Caco-2 (cell line): Measurements from ENCODE around the gene GADD45G. TPM values are rescaled to one million over a fixed set of nuclear protein-coding genes. Genes with fewer than 3 reads are reported as not detected.

Source experiments
- BruUV-seq: library from RNA; stranded (reverse); fragments of 400-500 nt; replicated peaks from 2 replicates; lab custom pipeline; 2021; lab: Mats Ljungman, UMichigan
- CTCF ChIA-PET: fragments of 300-600 bp; sonication (Branson Sonifier 250); formaldehyde crosslinking; loops from one replicate; lab custom pipeline; 2022; ENCODE audit warnings: antibody characterized with exemption; lab: Charles Lee
- POLR2A ChIA-PET: fragments of 300-600 bp; sonication (Branson Sonifier 250); formaldehyde crosslinking; loops from one replicate; lab custom pipeline; 2022; ENCODE audit warnings: antibody characterized with exemption; lab: Charles Lee
- DNase-seq, 2 experiments: peaks; one replicate each; pipeline versions ENCODE4 v3.0.0 to v3.0.0-alpha.2; 2020 to 2022
- H3K27me3 ChIP-seq: replicated peaks from 2 replicates; pipeline ENCODE4 v1.6.0; 2011; ENCODE audit warnings: low read length; ENCODE audit not compliant: control insufficient read depth, insufficient read depth
- H3K36me3 ChIP-seq: 2 replicates; pipeline ENCODE4 v1.5.1; 2011; ENCODE audit warnings: low read length; ENCODE audit not compliant: control insufficient read depth, insufficient read depth
- H3K4me1 ChIP-seq: fragments of 250-450 bp; sonication (Bioruptor Pico); 2 replicates; pipeline ENCODE4 v1.5.1; 2020; ENCODE audit warnings: mild to moderate bottlenecking
- H3K4me3 ChIP-seq: 2 replicates; pipeline ENCODE4 v1.5.1; 2011; ENCODE audit warnings: low read depth, mild to moderate bottlenecking, control low read depth, low read length
- H3K9me3 ChIP-seq: fragments of 250-450 bp; sonication (Bioruptor Pico); 2 replicates; pipeline ENCODE4 v1.5.1; 2020; ENCODE audit warnings: mild to moderate bottlenecking, moderate library complexity
- H3K27ac Mint-ChIP-seq: one replicate; pipeline ENCODE4 v1.8.0; 2022; ENCODE audit warnings: mixed read lengths; ENCODE audit not compliant: unreplicated experiment
- H3K27me3 Mint-ChIP-seq: one replicate; pipeline ENCODE4 v1.8.0; 2022; ENCODE audit warnings: mixed read lengths; ENCODE audit not compliant: insufficient read depth, unreplicated experiment
- H3K36me3 Mint-ChIP-seq: one replicate; pipeline ENCODE4 v1.8.0; 2022; ENCODE audit warnings: mild to moderate bottlenecking, mixed read lengths; ENCODE audit not compliant: insufficient read depth, unreplicated experiment
- H3K4me1 Mint-ChIP-seq: one replicate; pipeline ENCODE4 v1.8.0; 2022; ENCODE audit warnings: low read depth, mixed read lengths; ENCODE audit not compliant: unreplicated experiment
- H3K4me3 Mint-ChIP-seq: one replicate; pipeline ENCODE4 v1.8.0; 2022; ENCODE audit warnings: mild to moderate bottlenecking, moderate library complexity, mixed read lengths; ENCODE audit not compliant: unreplicated experiment
- H3K9me3 Mint-ChIP-seq: one replicate; pipeline ENCODE4 v1.8.0; 2022; ENCODE audit warnings: mixed read lengths; ENCODE audit not compliant: unreplicated experiment
- intact Hi-C: fragments of 100-400 bp; cut with micrococcal nuclease; formaldehyde crosslinking; loops from one replicate; pipeline ENCODE4 v1.10.0; 2022; ENCODE audit not compliant: unreplicated experiment
- total RNA-seq: library from RNA; stranded (reverse); gene quantifications from 2 replicates; pipeline ENCODE4 v1.2.3, GENCODE V29; 2022
- TF ChIP-seq, protein P1 (sequence below), 2 experiments: fragments of 200-600 bp in 1 of 2; IDR thresholded peaks; 1 replicate in 1 of 2; 2 replicates in 1 of 2; pipeline versions ENCODE4 v1.5.1 to v1.8.0; 2011 to 2022; ENCODE audit warnings: antibody characterized with exemption in 1 of 2, control low read depth in 1 of 2, inconsistent platforms in 1 of 2, low read depth in 1 of 2, low read length in 1 of 2, mild to moderate bottlenecking in 1 of 2, moderate library complexity in 1 of 2; ENCODE audit not compliant: insufficient read depth in 1 of 2, severe bottlenecking in 1 of 2, unreplicated experiment in 1 of 2

Gene GADD45G
- total RNA-seq, 1 experiment from 2014 or later, result 3.7 TPM

DNA sequence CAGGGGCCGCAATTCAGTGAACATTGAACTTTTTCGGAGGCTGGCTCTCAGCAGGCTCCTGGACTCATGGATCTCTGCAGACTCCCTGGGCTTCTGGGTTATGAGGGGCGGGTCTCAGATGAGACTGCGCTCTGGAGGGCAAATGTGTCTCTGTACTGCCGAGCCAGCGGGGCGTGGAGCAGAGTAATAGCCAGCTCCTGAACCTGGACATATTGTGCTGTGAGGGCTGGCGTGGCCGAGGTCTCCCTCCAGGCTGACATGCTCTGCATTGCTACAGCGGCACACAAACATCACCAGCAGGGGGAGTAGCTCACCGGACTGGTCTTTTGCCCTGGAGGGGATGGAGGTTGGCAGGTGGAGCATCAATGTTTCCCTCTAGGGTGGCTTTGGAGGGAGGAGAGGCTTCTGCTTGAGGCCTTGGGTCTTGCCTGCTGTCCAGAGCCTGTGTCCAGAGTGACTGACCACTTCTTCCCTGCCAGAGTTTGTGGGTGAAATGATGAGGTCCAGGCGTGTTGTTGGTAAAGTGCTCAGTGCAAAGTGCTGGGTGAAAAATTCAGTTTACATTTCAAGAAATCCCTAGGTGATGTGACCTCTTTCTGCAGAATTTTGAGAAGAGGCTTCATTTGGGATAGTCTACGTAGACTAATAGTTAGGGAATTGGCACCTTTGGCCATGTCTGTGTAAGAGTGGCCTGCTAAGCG lies 10.9 kb upstream of the GADD45G start:
- POLR2A ChIA-PET, result interaction anchor here (1.2 kb wide), 1 partner anchor 11 kb away, joined by 3 read pairs; the partner anchor contains the start of gene GADD45G
- Mint-ChIP-seq H3K4me3 (no peak overlapping the region), H3K27ac (no peak overlapping the region), H3K9me3 (no peaks in the 10 kb centered on the region), H3K27me3 (no peaks in the 10 kb centered on the region), H3K4me1 (peaks cover 5% of the 10 kb centered on the region), H3K36me3 (no peaks in the 10 kb centered on the region)
- peak; percentile 72 to 78 for DNase-seq
- CTCF ChIA-PET, result interaction anchor here (0.6 to 1.9 kb wide), 10 partner anchors 9 to 508 kb away, joined by 3 to 37 read pairs (median 8); partner anchors contain the start of gene GADD45G
- Histone ChIP-seq H3K36me3 (no peaks in the 10 kb centered on the region), H3K27me3 (no peaks in the 10 kb centered on the region), H3K9me3 (no peaks in the 10 kb centered on the region), H3K4me3 (no peak overlapping the region), H3K4me1 (peaks cover 14% of the 10 kb centered on the region)
- intact Hi-C loops, result loop anchor here (1.0 kb wide), 1 partner anchor 18 kb away; no protein-coding TSS in a partner anchor
- BruUV-seq, result no TSS peak
- TF ChIP-seq, protein P1, sequence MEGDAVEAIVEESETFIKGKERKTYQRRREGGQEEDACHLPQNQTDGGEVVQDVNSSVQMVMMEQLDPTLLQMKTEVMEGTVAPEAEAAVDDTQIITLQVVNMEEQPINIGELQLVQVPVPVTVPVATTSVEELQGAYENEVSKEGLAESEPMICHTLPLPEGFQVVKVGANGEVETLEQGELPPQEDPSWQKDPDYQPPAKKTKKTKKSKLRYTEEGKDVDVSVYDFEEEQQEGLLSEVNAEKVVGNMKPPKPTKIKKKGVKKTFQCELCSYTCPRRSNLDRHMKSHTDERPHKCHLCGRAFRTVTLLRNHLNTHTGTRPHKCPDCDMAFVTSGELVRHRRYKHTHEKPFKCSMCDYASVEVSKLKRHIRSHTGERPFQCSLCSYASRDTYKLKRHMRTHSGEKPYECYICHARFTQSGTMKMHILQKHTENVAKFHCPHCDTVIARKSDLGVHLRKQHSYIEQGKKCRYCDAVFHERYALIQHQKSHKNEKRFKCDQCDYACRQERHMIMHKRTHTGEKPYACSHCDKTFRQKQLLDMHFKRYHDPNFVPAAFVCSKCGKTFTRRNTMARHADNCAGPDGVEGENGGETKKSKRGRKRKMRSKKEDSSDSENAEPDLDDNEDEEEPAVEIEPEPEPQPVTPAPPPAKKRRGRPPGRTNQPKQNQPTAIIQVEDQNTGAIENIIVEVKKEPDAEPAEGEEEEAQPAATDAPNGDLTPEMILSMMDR (IDR thresholded peaks at IDR 0.05; ENCODE audit: insufficient read depth in 1 of 2, low read depth in 1 of 2, low read length in 1 of 2, severe bottlenecking in 1 of 2, unreplicated experiment in 1 of 2), result peak; percentile 65 to 67

DNA sequence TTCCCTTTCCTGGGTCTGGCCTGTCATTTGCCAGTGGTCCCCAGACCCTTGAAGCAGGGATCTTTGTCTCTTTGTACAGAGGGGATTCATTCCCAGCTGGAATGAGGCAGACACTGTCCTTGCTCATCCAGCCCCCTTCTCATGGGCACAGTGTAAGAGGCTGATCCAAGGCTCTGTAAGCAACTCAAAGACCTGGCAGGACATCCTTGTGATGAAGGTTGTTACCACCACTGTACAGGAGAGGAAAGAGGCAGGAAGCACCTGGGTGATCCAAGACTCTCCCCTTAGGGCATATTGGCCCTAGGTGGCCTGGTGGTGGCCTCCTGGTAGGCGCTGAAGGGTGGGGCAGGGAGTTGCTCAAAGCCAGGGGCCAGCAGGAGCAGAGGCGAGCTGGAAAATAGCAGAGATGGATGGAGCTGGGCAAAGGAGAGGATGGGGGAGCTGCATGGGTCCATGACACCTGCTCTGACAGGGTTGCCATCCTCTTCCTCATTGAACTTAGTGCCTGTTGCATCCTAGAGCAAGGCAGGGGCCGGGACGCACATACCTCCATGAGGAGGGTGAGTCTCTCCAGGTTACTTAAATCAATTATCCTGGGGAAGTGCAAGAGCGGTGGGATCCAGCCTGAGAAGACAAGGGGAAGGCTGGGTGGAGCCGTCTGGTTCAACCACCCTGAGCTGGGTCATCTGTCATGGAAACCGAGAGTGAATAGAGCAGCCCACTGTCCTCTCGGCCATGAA lies 9.8 kb upstream of the GADD45G start:
- H3K4me1 ChIP-seq, result peaks cover 14% of the 10 kb centered on the region
- no peak for DNase-seq
- H3K36me3 Mint-ChIP-seq, result no peaks in the 10 kb centered on the region
- no peaks in the 10 kb centered on the region for H3K36me3 ChIP-seq
- H3K9me3 Mint-ChIP-seq, result no peaks in the 10 kb centered on the region
- intact Hi-C loops, result no loop called here
- CTCF ChIA-PET, result no interaction called here
- no peaks in the 10 kb centered on the region for H3K27me3 ChIP-seq
- no peak overlapping the region for H3K4me3 ChIP-seq
- no peak overlapping the region for H3K27ac Mint-ChIP-seq
- TF ChIP-seq, protein P1 (IDR thresholded peaks at IDR 0.05; ENCODE audit: insufficient read depth in 1 of 2, low read depth in 1 of 2, low read length in 1 of 2, severe bottlenecking in 1 of 2, unreplicated experiment in 1 of 2), result no peak
- POLR2A ChIA-PET, result no interaction called here
- H3K4me3 Mint-ChIP-seq, result no peak overlapping the region
- peaks cover 5% of the 10 kb centered on the region for H3K4me1 Mint-ChIP-seq
- H3K27me3 Mint-ChIP-seq, result no peaks in the 10 kb centered on the region
- H3K9me3 ChIP-seq, result no peaks in the 10 kb centered on the region
- no TSS peak for BruUV-seq

DNA sequence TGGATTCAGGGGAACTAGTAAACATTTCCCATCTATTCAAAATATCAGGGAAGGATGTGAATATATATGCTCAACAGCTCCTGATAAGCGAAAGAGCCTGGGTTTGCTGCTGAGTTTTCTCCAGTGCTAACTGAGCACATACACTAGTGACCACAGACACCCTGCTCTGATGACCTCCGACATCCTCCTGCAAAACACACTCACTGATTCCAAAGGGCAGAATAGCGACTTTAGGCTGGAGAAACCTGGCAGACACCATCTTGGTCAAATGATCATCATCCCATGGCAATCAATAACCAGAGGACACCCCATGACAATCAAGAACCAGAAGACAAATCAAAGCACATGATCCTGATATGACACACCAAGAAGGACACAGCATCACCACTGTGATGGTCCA lies 9.2 kb upstream of the GADD45G start:
- Mint-ChIP-seq H3K9me3 (no peaks in the 10 kb centered on the region), H3K4me3 (no peak overlapping the region), H3K4me1 (peaks cover 5% of the 10 kb centered on the region), H3K27me3 (no peaks in the 10 kb centered on the region), H3K36me3 (no peaks in the 10 kb centered on the region), H3K27ac (no peak overlapping the region)
- POLR2A ChIA-PET, result no interaction called here
- intact Hi-C loops, result no loop called here
- TF ChIP-seq, protein P1 (IDR thresholded peaks at IDR 0.05; ENCODE audit: insufficient read depth in 1 of 2, low read depth in 1 of 2, low read length in 1 of 2, severe bottlenecking in 1 of 2, unreplicated experiment in 1 of 2), result no peak
- H3K4me1 ChIP-seq, result peaks cover 14% of the 10 kb centered on the region
- H3K9me3 ChIP-seq, result no peaks in the 10 kb centered on the region
- BruUV-seq, result no TSS peak
- H3K27me3 ChIP-seq, result no peaks in the 10 kb centered on the region
- no peak overlapping the region for H3K4me3 ChIP-seq
- no peak for DNase-seq
- CTCF ChIA-PET, result no interaction called here
- no peaks in the 10 kb centered on the region for H3K36me3 ChIP-seq
